GM21825 (cell line): ENCODE data around the gene SLC29A4.
"Not testable (repeated sequence)": the region's sequence is repeated elsewhere in the genome, so short reads cannot be mapped to it uniquely, and the experiment has no call there.

Experiments
- ATAC-seq: cut with Tn5 transposase; IDR thresholded peaks from one replicate; pipeline ENCODE4 v1.9.1; 2021; ENCODE audit warnings: mild to moderate bottlenecking, moderate library complexity; ENCODE audit not compliant: unreplicated experiment

SLC29A4 gene

GRCh38 chr7:5282543-5283316 is at the start of gene SLC29A4:
SLC29A4 (plus strand) TSS chr7:5282943; CDS start chr7:5287817, 4,874 bp downstream.
- no peak for ATAC-seq

DNA sequence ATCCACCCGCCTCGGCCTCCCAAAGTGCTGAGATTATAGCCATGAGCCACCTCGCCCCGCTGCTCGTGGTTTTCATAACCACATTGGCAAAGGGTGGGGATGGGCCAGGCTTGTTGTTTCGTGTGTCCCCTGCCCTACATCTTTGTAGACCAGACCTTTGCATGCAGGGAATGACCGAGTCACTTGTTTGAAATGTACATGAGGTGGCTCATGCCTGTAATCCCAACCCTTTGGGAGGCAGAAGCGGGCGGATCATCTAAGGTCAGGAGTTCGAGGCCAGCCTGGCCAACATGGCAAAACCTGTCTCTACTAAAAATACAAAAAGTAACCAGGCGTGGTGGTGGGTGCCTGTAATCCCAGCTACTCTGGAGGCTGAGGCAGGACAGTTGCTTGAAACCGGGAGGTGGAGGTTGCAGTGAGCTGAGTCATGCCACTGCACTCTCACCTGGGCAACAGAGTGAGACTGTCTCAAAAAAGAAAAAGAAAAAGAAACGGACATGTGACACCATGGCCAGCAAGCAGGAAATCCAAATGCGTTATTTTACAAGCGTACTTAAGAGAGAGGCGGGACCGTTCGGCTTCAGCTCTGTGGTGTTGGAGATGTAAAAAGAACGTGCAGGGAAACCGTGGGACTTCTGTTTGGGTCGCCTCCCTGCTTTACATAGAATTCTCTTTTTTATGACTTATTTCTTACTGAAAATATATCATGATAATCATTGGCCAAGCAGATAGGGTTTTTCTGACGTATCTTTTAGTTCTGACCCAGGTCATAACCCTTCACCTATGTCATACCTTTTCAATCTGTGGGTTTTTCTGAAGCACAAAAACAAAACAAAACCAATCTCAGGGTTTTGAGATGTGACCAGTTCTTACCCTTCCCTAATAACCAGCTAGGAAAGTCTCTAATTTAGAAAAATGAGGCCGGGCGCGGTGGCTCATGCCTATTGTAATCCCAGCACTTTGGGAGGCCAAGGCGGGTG is 47.6 kb upstream of the SLC29A4 start:
- no peak for ATAC-seq

- ATAC-seq = no peak
Measured at GRCh38 chr7:5237286-5237685, 45.5 kb upstream of the SLC29A4 start.

DNA sequence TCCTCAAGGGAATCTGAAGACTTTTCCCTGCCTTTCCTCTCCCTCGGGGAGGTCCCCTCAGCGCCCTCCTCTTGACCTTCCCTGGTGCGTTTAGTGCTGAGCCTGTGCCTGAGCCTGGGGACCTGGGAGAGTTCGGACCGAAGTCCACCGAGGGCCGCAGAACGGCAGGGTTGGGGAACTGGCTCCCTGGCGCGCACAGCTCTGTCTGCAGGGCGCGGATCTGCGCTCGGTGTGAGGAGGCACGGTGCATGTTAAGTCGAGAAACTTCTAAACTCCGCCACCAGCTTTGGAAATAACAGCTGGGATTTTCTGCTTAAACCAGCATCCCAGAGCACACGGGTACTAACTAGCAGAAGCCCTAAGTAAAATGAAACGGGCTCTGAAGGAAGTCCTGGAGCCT is 44.2 kb upstream of the SLC29A4 start:
- no peak for ATAC-seq

DNA sequence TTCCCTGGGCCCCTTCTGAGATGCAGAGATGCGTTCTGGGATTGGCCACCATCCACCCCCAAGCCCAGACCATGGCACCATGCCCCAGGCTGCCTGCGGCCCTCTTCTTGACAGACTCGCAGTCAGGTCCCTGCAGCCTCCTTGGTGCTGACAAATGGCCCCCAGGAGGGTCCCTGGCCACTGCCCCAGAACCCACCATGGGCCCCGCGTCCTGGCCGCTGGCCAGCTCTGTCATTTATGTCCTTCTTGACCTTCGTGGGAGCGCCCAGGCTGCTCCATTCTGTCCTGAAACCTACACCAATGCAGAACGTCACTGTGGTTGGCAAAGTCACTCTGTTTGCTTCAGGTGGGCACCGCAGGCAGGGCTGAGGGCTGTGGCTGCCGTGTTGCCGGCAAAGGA is 39.5 kb upstream of the SLC29A4 start:
- no peak for ATAC-seq

GRCh38 chr7:5248201-5248885 is 34.4 kb upstream of the SLC29A4 start:
- ATAC-seq = no peak

GRCh38 chr7:5250787-5251186 is 32.0 kb upstream of the SLC29A4 start:
- ATAC-seq = not testable (repeated sequence)

DNA sequence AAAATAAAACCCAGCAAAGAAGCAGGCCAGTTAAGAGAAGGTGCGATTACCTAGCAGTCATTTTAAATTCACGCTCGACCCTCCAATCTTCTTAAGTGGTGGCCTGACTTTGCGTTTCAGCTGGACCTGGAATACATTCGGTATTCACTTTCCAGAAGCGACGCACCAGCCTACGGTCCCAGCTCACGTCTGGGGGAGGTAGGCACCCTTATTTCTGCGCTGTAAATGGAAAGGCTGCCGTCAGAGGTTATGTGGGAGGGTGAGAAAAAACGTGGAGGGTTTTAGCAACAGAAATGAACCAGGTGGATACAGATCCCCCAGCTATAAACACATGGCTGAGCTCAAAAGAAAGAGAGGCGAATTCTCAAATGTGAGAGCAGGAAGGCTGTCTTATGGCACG is 29.2 kb upstream of the SLC29A4 start:
- not testable (repeated sequence) for ATAC-seq

DNA sequence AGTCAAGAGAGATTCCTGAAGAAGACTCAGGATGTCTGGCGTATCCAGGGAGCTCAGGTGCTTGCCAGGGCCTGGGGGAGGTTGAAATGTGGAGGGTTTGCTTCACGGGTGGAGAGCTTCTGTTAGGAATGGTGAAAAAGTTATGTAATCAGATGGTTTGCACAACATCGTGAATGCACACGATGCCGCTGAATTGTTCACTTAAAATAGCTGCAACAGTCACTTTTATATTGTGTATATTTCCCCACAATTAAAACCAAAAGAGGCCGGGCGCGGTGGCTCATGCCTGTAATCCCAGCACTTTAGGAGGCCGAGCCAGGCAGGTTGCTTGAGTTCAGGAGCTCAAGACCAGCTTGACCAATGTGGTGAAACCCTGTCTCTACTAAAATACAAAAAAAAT is 28.4 kb upstream of the SLC29A4 start:
- not testable (repeated sequence) for ATAC-seq

DNA sequence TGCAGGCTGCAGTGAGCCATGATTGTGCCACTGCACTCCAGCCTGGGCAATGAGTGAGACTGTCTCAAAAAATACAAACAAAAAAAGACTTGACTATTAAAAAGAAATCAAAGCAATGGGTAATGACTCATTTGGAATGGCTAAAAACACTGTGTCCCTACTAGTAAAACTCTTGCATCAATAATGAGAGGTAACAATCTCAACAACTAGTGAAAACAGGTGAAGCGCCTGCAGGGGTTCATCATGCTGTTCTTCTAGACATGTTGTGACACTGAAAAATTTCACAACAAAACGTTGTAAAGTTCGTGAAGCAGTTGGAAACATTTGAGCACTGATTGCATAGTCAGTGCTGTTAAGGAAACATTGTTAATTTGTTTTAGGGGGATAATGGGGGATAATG is 26.9 kb upstream of the SLC29A4 start:
- no peak for ATAC-seq

DNA sequence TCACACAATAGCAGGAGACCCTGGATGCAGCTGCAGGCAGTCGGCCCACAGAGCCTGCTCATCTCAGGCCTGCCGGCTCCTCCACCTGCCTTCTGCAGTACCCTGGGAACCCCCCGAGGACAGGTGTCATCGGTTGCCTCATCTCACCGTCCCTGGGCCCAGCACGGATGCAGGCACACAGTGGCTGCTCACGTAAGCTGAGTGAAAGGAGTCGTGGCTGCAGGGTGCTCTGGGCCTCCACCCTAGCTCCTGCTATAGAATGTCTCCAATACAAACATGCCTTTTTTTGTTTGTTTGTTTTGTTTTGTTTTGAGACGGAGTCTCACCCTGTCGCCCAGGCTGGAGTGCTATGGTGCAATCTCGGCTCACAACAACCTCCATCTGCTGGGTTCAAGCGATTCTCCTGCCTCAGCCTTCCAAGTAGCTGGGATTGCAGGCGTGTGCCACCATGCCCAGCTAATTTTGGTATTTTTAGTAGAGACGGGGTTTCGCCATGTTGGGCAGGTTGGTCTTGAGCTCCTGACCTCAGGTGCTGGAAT is 22.1 kb upstream of the SLC29A4 start:
- not testable (repeated sequence) for ATAC-seq

DNA sequence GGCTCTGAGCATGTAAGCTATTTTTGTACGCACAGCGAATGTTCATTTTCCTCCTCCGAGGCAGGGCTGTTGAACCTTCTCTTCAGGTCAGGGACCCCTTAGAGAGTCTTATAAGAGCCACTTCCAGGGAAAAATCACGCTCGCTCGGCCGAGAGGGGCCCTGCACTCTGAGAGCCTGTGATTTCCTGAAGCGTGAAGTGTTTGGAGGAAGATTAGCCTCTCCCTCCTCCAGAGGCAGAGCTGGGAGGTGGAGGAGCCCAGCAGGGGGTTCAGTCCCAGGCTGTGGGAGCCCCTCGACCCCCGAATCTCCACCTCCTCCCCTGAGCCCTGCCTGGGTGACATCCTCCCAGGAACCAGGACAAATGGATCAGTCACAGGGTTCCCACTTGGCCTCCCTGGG is 19.7 kb upstream of the SLC29A4 start:
- not testable (repeated sequence) for ATAC-seq

GRCh38 chr7:5265320-5266190 is 17.2 kb upstream of the SLC29A4 start:
- ATAC-seq = no peak

- no peak for ATAC-seq
Measured at GRCh38 chr7:5266191-5267028, 16.3 kb upstream of the SLC29A4 start.

- not testable (repeated sequence) for ATAC-seq
Measured at GRCh38 chr7:5267829-5268228, 14.9 kb upstream of the SLC29A4 start.

DNA sequence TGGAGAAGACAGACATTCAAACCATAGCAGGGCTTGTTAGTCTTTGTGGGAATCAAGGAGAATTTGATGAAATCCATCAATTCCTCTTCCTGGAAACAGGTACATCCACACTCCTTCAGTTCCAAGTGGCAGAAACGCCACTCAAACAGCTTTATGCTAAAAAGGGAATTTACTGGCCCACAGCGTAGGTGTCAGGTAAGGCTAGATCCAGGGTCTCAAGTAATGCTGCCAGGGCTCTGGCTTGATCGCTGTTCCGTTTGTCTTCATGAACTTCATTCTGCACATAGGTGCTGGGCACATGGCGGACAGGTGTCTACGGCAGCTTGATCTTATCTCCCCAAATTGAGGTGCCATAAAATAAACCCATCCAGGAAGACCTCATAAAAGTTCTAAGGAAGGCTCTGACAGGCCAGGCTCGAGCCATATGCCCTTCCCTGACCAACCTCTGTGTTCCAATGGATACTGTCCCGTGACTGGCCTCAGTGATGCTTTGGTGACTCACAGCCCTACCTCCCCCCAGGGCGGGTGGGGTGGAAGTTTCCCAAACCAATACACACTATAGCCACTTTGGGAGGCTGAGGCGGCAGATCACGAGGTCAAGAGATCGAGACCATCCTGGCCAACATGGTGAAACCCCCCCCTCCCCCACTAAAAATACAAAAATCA is 12.6 kb upstream of the SLC29A4 start:
- not testable (repeated sequence) for ATAC-seq

GRCh38 chr7:5270788-5271187 is 12.0 kb upstream of the SLC29A4 start:
- ATAC-seq = no peak

GRCh38 chr7:5273831-5274405 is 8.8 kb upstream of the SLC29A4 start:
- not testable (repeated sequence) for ATAC-seq
